ENCODE results near the gene MRPL53.
"Not testable (repeated sequence)": the region's sequence is repeated elsewhere in the genome, so short reads cannot be mapped to it uniquely, and the experiment has no call there.

Gene MRPL53

GRCh38 chr2:74481431-74481830 is 9.0 kb upstream of the MRPL53 start:
- DNase-seq, result no peak

- DNase-seq, result no peak
Measured at GRCh38 chr2:74474899-74475298, 2.4 kb upstream of the MRPL53 start.

GRCh38 chr2:74474481-74474880 is 2.0 kb upstream of the MRPL53 start:
- DNase-seq, result no peak

GRCh38 chr2:74472945-74473258 is 422 bp upstream of the MRPL53 start:
- no peak for DNase-seq

GRCh38 chr2:74471332-74472065 is 981 bp downstream of the MRPL53 start:
- DNase-seq, result no peak

GRCh38 chr2:74470742-74471141 is 1.7 kb downstream of the MRPL53 start:
- not testable (repeated sequence) for DNase-seq

- no peak for DNase-seq
Measured at GRCh38 chr2:74464406-74464805, 8.1 kb downstream of the MRPL53 start.

GRCh38 chr2:74462786-74463105 is 9.7 kb downstream of the MRPL53 start:
- no peak for DNase-seq

- DNase-seq, result no peak
Measured at GRCh38 chr2:74462054-74462785, 10.3 kb downstream of the MRPL53 start.

- no peak for DNase-seq
Measured at GRCh38 chr2:74461187-74462053, 11.1 kb downstream of the MRPL53 start.

- DNase-seq, result not testable (repeated sequence)
Measured at GRCh38 chr2:74460187-74460586, 12.3 kb downstream of the MRPL53 start.

- DNase-seq, result not testable (repeated sequence)
Measured at GRCh38 chr2:74459503-74460118, 12.9 kb downstream of the MRPL53 start.

GRCh38 chr2:74458938-74459363 is 13.5 kb downstream of the MRPL53 start:
- no peak for DNase-seq

GRCh38 chr2:74458132-74458937 is 14.1 kb downstream of the MRPL53 start, which contains the start of gene WBP1:
Gene WBP1, plus strand, starts transcription at chr2:74458438. Its CDS starts 165 bp downstream, at chr2:74458603.
- peak; percentile 100 for DNase-seq

- peak; percentile 83 for DNase-seq
Measured at GRCh38 chr2:74457549-74458131, 14.8 kb downstream of the MRPL53 start.

GRCh38 chr2:74457129-74457548 is 15.3 kb downstream of the MRPL53 start:
- DNase-seq, result no peak

GRCh38 chr2:74454654-74455511 is 17.6 kb downstream of the MRPL53 start, which contains the start of gene INO80B:
Gene INO80B, plus strand, starts transcription at chr2:74455087. Its CDS starts 30 bp downstream, at chr2:74455117.
- peak; percentile 96 for DNase-seq

GRCh38 chr2:74450570-74451190 is 21.8 kb downstream of the MRPL53 start:
- DNase-seq, result no peak

GRCh38 chr2:74448771-74449170 is 23.7 kb downstream of the MRPL53 start:
- no peak for DNase-seq
